ENCODE results near the gene ARHGAP24.

GRCh38 chr4:85889314-85889713 lies 414.4 kb downstream of the ARHGAP24 start:
- TF ChIP-seq POLR2A (IDR thresholded peaks at IDR 0.05) (no peak), CTCF (IDR thresholded peaks at IDR 0.05) (no peak)

Measured in ovary (tissue), 3 donors.